Measurements from ENCODE around the gene SDK2. TPM values are rescaled to one million over a fixed set of nuclear protein-coding genes. Genes with fewer than 3 reads are reported as not detected.

Gene SDK2
- total and polyA plus RNA-seq, 2 of the 8 experiments (the other 6 are each of a cell fraction or from before 2014, with no cell fraction given): 3.9 to 4.1 TPM

- CTCF ChIA-PET (ENCODE audit: partially characterized antibody): interaction anchor here (0.8 to 16.5 kb wide), 11 partner anchors 10 to 131 kb away, joined by 3 to 439 read pairs (median 9); partner anchors contain the start of genes CDC42EP4 and CPSF4L
- no peak overlapping the region for H3K27ac ChIP-seq (ENCODE audit: low read depth, low read length)
Observed at GRCh38 chr17:73359352-73359751, 284.9 kb downstream of the SDK2 start.

More at GRCh38 chr17:73359352-73359751, 284.9 kb downstream of the SDK2 start:
- Histone ChIP-seq H3K23ac (ENCODE audit: insufficient read length) (no peak overlapping the region), H2BK5ac (ENCODE audit: low read depth, low read length) (peak overlapping the region; percentile 61), H3K23me2 (ENCODE audit: low read depth, low read length) (peaks cover 2% of the 10 kb centered on the region; the same call in 1 of the 2 replicates), H3K4ac (replicated peaks; ENCODE audit: insufficient read length, low read depth, low read length) (no peak overlapping the region), H3K79me1 (ENCODE audit: low read depth, low read length) (no peaks in the 10 kb centered on the region), H3K9ac (replicated peaks in 1 of 4; ENCODE audit: extremely low read depth in 1 of 4, low read depth in 3 of 4, low read length in 3 of 4) (no peak overlapping the region; a peak in 1 of 7 replicates), H4K5ac (ENCODE audit: insufficient read length, low read depth, low read length) (no peak overlapping the region), H3K79me2 (ENCODE audit: control insufficient read depth in 1 of 2, insufficient read depth in 2 of 2, low read length in 2 of 2) (no peaks in the 10 kb centered on the region), H3K56ac (replicated peaks; ENCODE audit: insufficient read length, low read depth, low read length) (no peak overlapping the region), H2BK12ac (ENCODE audit: low read depth, low read length) (peak overlapping the region; percentile 94; the same call in 1 of the 2 replicates), H3K27me3 (replicated peaks in 1 of 4; ENCODE audit: control insufficient read depth in 3 of 4, extremely low read depth in 1 of 4, insufficient read depth in 3 of 4, low read length in 3 of 4) (no peaks in the 10 kb centered on the region), H2BK15ac (ENCODE audit: low read length) (peak overlapping the region; percentile 66; the same call in 1 of the 2 replicates), H2BK20ac (ENCODE audit: low read length) (no peak overlapping the region; the same call in 1 of the 2 replicates), H3K18ac (ENCODE audit: extremely low read depth, low read length) (peak overlapping the region; percentile 25), H2BK120ac (replicated peaks; ENCODE audit: low read depth, low read length) (no peak overlapping the region), H3K4me3 (ENCODE audit: extremely low read depth in 1 of 4, insufficient read depth in 2 of 4, low read depth in 3 of 4, low read length in 4 of 4) (no peak overlapping the region), H3K36me3 (ENCODE audit: control insufficient read depth in 2 of 4, insufficient read depth in 4 of 4, low read length in 3 of 4) (no peaks in the 10 kb centered on the region), H2AFZ (ENCODE audit: low read length) (no peak overlapping the region), H3K4me2 (ENCODE audit: insufficient read depth in 1 of 2, low read depth in 2 of 2, low read length in 2 of 2) (peak overlapping the region in 1 of 2 experiments; percentile 81; a peak in 2 of 4 replicates), H3K9me3 (ENCODE audit: insufficient read depth in 2 of 2, low read depth in 1 of 2, low read length in 1 of 2) (no peaks in the 10 kb centered on the region), H4K91ac (replicated peaks; ENCODE audit: insufficient read length, low read length) (peak overlapping the region; percentile 37), H3K14ac (ENCODE audit: insufficient read length) (no peak overlapping the region), H4K8ac (ENCODE audit: extremely low read depth, insufficient read depth, low read length) (no peak overlapping the region), H2AK5ac (ENCODE audit: low read depth, low read length) (no peak overlapping the region), H4K20me1 (replicated peaks in 1 of 2; ENCODE audit: control insufficient read depth in 1 of 2, insufficient read depth in 2 of 2, low read length in 2 of 2) (no peaks in the 10 kb centered on the region), H3K4me1 (replicated peaks in 1 of 4; ENCODE audit: control insufficient read depth in 3 of 4, insufficient read depth in 4 of 4, low read length in 3 of 4) (peaks cover 4 to 33% (median 26%) of the 10 kb centered on the region in 4 experiments)
- FAIRE-seq (no peak), DNase-seq (ENCODE audit: low read depth in 1 of 2, low spot score in 2 of 2) (no peak)
- POLR2A ChIA-PET (ENCODE audit: partially characterized antibody): interaction anchor here (1.2 kb wide), 1 partner anchor 120 kb away, joined by 3 read pairs; no protein-coding TSS in a partner anchor
- 90% methylated on average over 10 of the region's 10 CpGs; no CpG with 5 or more reads in 1 of the 2 experiments for WGBS, 2 experiments (ENCODE audit: extremely low coverage in 1 of 2, insufficient coverage in 1 of 2, insufficient read length in 1 of 2, insufficient replicate concordance in 2 of 2, low coverage in 1 of 2, low lambda C conversion rate in 2 of 2, missing lambda C conversion rate in 1 of 2)
- TF ChIP-seq HDAC2 (IDR thresholded peaks at IDR 0.05; ENCODE audit: borderline replicate concordance in 1 of 2, low read depth in 2 of 2, low read length in 2 of 2) (no peak), CREB1 (IDR thresholded peaks at IDR 0.05) (no peak), SAP30 (IDR thresholded peaks at IDR 0.05; ENCODE audit: insufficient read depth, insufficient replicate concordance, low read length) (no peak)
